Stimulated activated CD4-positive, alpha-beta T cell treated with anti-CD3 and anti-CD28 coated beads, Interleukin-2, amount 100 ng/mL, for 48 hours (primary cell): ENCODE results near the gene MIP.
"Not testable (repeated sequence)": the region's sequence is repeated elsewhere in the genome, so short reads cannot be mapped to it uniquely, and the experiment has no call there.

ENCODE experiments used
- DNase-seq, 2 donors: peaks; one replicate each; pipeline ENCODE4 v3.0.0-alpha.2; 2020

The MIP gene

DNA sequence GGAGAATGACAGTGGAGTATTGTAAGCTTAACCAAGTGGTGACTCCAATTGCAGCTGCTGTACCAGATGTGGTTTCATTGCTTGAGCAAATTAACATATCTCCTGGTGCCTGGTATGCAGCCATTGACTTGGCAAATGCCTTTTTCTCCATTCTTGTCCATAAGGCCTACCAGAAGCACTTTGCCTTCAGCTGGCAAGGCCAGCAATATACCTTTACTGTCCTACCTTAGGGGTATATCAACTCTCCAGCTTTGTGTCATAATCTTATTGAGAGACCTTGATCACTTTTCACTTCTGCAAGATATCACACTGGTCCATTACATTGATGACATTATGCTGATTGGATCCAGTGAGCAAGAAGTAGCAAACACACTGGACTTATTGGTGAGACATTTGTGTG lies 52.8 kb downstream of the MIP start:
- DNase-seq: not testable (repeated sequence)

DNA sequence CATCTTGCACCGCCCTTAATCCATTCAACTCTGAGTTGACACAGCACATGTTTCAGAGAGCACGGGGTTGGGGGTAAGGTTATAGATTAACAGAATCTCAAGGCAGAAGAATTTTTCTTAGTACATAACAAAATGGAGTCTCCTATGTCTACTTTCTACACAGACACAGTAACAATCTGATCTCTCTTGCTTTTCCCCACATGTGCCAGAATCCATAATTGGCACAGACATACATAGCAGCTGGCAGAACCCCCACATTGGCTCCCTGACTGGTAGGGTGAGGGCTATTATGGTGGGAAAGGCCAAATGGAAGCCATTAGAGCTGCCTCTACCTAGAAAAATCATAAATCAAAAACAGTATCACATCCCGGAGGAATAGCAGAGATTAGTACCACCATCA lies 53.3 kb downstream of the MIP start:
- not testable (repeated sequence) for DNase-seq
